Measurements from ENCODE around the gene EFCAB11. TPM values are rescaled to one million over a fixed set of nuclear protein-coding genes. Genes with fewer than 3 reads are reported as not detected.

EFCAB11 gene
- total and polyA plus RNA-seq, 2 of the 4 experiments (the other 2 are of a cell fraction): 2.2 to 5.3 TPM

DNA sequence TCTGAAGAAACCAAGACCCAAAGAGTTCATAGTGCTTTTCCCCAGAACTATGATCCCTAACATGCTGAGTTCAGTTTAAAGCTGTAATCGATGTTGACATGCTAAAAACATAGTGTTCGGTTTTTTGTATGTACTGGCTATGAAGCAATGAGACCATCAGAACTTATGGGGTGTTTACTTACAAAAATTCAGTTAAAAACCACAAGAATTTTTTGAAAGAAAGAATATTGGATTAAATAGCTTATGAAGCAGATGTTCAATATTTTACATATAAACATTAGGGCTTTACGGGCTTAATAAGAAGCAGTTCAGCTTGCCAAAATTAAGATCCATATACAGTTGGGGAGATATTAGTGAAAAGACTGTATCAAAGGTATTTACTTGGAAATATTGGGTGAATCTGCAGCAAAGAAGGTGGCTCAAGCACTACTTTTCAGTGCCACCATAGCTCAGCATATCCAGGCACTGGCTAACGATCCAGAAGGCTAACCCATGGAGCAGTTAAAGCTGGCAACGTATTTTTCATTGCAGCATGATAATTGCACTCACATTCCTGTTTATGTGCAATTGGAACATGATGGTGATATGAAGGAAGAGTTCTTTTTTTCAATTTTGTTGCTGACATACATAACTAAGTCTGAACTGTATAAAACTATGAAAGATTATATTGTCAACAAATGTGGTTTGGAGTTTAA is 125.9 kb downstream of the EFCAB11 start:
- Histone ChIP-seq H2AFZ (replicated peaks; ENCODE audit: low read length, poor library complexity) (no peak overlapping the region), H4K5ac (ENCODE audit: low read depth, low read length) (peak overlapping the region; percentile 88), H4K20me1 (ENCODE audit: insufficient read depth, low read length) (no peaks in the 10 kb centered on the region), H3K79me1 (ENCODE audit: low read depth in 1 of 2, low read length in 2 of 2) (no peaks in the 10 kb centered on the region), H2AK5ac (ENCODE audit: low read depth, low read length) (0 out of 2 replicates have a peak overlapping the region, but pooled peaks have one; percentile 9), H3K23ac (ENCODE audit: low read depth, low read length) (peak overlapping the region; percentile 2; the same call in 1 of the 2 replicates), H3K9me3 (ENCODE audit: control insufficient read depth, insufficient read depth, low read length) (no peaks in the 10 kb centered on the region), H3K4me2 (ENCODE audit: low read depth, low read length) (peak overlapping the region; percentile 91), H3K27ac (ENCODE audit: insufficient read depth, low read length) (peak overlapping the region; percentile 94; the same call in 1 of the 2 replicates), H3K9ac (ENCODE audit: low read depth, low read length) (no peak overlapping the region), H3K56ac (ENCODE audit: extremely low read depth, insufficient read depth, low read length) (no peak overlapping the region), H3K14ac (replicated peaks; ENCODE audit: low read depth, low read length) (no peak overlapping the region), H3K4me1 (ENCODE audit: control insufficient read depth, insufficient read depth, low read length) (peaks cover 3% of the 10 kb centered on the region), H3K27me3 (ENCODE audit: control insufficient read depth, insufficient read depth, low read length) (no peaks in the 10 kb centered on the region), H2AK9ac (replicated peaks; ENCODE audit: low read depth, low read length, poor library complexity) (no peak overlapping the region), H2BK20ac (ENCODE audit: low read depth, low read length) (peak overlapping the region; percentile 61; the same call in 1 of the 2 replicates), H2BK5ac (ENCODE audit: low read depth, low read length, poor library complexity, severe bottlenecking) (peak overlapping the region; percentile 48), H3K4ac (ENCODE audit: low read depth, low read length) (peak overlapping the region; percentile 42), H4K91ac (ENCODE audit: insufficient read depth, low read depth, low read length) (peak overlapping the region; percentile 9; the same call in 1 of the 2 replicates), H3K18ac (ENCODE audit: low read depth, low read length) (peak overlapping the region; percentile 95), H3K9me1 (ENCODE audit: insufficient read depth, low read length) (no peaks in the 10 kb centered on the region), H3K36me3 (ENCODE audit: control insufficient read depth, insufficient read depth, low read length) (no peaks in the 10 kb centered on the region), H2BK120ac (ENCODE audit: low read depth, low read length) (peak overlapping the region; percentile 64; the same call in 1 of the 2 replicates), H4K8ac (ENCODE audit: low read depth in 2 of 2, low read length in 2 of 2) (peak overlapping the region in 1 of 2 experiments; percentile 35; a peak in 2 of 4 replicates), H2BK15ac (ENCODE audit: low read depth, low read length) (no peak overlapping the region), H3K4me3 (ENCODE audit: insufficient read depth, low read depth, low read length) (no peak overlapping the region)
- TF ChIP-seq CEBPB (IDR thresholded peaks at IDR 0.05; ENCODE audit: low read depth, low read length) (peak; percentile 58), POLR2A (IDR thresholded peaks at IDR 0.05; ENCODE audit: low read depth, low read length) (no peak), CHD1 (IDR thresholded peaks at IDR 0.05; ENCODE audit: low read depth, low read length) (no peak)
- BruUV-seq (replicated peaks): no TSS peak
- peak; percentile 69 for ATAC-seq (ENCODE audit: low read depth)
- WGBS, 2 experiments (ENCODE audit: extremely low coverage in 2 of 2, insufficient read length in 1 of 2): no CpG with 5 or more reads among the region's 5 CpGs
- ChIA-PET POLR2A (ENCODE audit: unreplicated experiment) (no interaction called here), CTCF (interaction anchor here (0.9 to 1.1 kb wide), 2 partner anchors 10 to 52 kb away, joined by 3 to 6 read pairs; no protein-coding TSS in a partner anchor)
- peak; percentile 70 for DNase-seq
- intact Hi-C loops (cut with micrococcal nuclease): no loop called here
- in situ Hi-C loops (cut with MboI; ENCODE audit: low sequenced_read_pairs): no loop called here
- dilution Hi-C loops (cut with HindIII; ENCODE audit: low sequenced_read_pairs, unreplicated experiment): no loop called here
